ENCODE results near the gene C20orf96.
"Not testable (repeated sequence)": the region's sequence is repeated elsewhere in the genome, so short reads cannot be mapped to it uniquely, and the experiment has no call there.

C20orf96 gene

DNA sequence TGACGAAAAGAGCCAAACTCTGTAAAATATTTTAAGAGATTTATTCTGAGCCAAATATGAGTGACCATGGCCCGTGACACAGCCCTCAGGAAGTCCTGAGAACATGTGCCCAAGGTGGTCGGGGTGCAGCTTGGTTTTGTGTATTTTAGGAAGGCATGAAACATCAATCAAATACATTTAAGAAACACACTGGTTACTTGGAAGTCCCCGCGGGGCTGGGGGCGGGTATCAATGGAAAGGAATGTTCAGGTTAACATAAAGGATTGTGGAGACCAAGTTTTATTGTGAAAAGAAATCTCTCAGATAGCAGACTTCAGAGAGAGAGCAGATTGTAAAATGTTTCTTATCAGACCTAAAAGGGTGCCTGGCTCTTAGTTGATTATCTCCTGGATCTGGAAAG lies 37.1 kb downstream of the C20orf96 start:
- H2BK5ac ChIP-seq (ENCODE audit: low read depth, low read length, poor library complexity); H2AFZ ChIP-seq (ENCODE audit: insufficient read depth, low read length, poor library complexity); H3K4ac ChIP-seq (ENCODE audit: low read depth, low read length); H2BK12ac ChIP-seq (ENCODE audit: low read length); H3K27ac ChIP-seq (ENCODE audit: low read depth, low read length); H4K12ac ChIP-seq (ENCODE audit: low read depth, low read length); H4K91ac ChIP-seq (ENCODE audit: low read depth, low read length); H3K18ac ChIP-seq (ENCODE audit: low read length); H2BK120ac ChIP-seq (ENCODE audit: insufficient read depth, low read length, poor library complexity); H3K79me2 ChIP-seq (ENCODE audit: control insufficient read depth, insufficient read depth, low read length, poor library complexity); H3K23ac ChIP-seq (ENCODE audit: low read length); H3K79me1 ChIP-seq (ENCODE audit: low read length); H4K8ac ChIP-seq (ENCODE audit: low read depth, low read length); H3K14ac ChIP-seq (ENCODE audit: low read length); H3K9ac ChIP-seq (ENCODE audit: low read length); H2AK5ac ChIP-seq (ENCODE audit: low read length); DNase-seq; H3K36me3 ChIP-seq (ENCODE audit: control insufficient read depth in 1 of 2, insufficient read depth in 2 of 2, low read length in 2 of 2); H3K27me3 ChIP-seq (ENCODE audit: insufficient read depth, low read length); H3K4me1 ChIP-seq (ENCODE audit: control insufficient read depth in 1 of 2, insufficient read depth in 2 of 2, low read length in 2 of 2); H3K9me3 ChIP-seq (ENCODE audit: insufficient read depth, low read depth, low read length); H3K4me2 ChIP-seq (ENCODE audit: low read length); H3K4me3 ChIP-seq (ENCODE audit: low read depth, low read length): not testable (repeated sequence)
- no CpG with 5 or more reads among the region's 6 CpGs for WGBS (ENCODE audit: extremely low coverage, insufficient coverage, insufficient read length)

DNA sequence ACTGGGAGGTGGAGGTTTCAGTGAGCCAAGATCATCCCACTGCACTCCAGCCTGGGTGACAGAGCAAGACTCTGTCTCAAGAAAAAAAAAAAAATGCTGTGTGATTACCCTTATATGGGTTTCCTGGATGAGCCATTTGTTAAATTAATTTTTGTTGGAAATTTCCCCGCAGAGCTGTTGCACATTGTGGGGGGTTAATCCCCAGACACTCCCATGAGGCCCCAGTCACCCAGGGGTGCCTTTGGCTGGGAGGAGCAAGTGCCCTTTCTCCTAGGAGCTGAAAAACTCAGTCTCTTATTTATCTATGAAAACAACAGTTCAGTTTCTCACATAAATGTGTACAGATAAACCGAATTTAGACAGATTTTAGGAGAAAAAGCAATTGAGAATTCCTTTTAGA lies 37.7 kb downstream of the C20orf96 start:
- H3K9ac ChIP-seq (ENCODE audit: low read length), result no peak overlapping the region
- WGBS (ENCODE audit: extremely low coverage, insufficient coverage, insufficient read length), result no CpG with 5 or more reads among the region's 2 CpGs

DNA sequence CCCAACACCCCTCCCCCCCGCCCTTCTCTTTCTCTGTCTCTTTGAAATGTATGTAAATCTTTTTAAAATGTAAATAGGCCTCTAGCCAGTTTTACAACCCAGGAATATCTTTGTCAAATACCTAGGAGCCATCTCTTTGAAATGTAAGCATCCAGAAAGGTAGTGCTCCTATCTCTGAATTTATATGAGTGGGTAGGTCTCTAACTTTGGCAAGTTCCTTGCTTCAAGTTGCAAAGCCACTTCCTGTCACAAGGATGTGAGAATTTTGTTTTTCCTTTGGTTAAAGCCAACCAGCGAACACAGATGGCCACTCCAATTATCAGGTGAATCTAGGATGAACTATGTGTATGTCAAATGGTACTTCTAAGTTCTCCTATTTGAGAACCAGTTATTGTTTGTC lies 39.2 kb downstream of the C20orf96 start:
- Histone ChIP-seq H3K36me3 (ENCODE audit: control insufficient read depth in 1 of 2, insufficient read depth in 2 of 2, low read length in 2 of 2) (no peaks in the 10 kb centered on the region), H3K23ac (ENCODE audit: low read length) (no peak overlapping the region), H4K12ac (ENCODE audit: low read depth, low read length) (no peak overlapping the region), H4K91ac (ENCODE audit: low read depth, low read length) (no peak overlapping the region), H3K27me3 (ENCODE audit: insufficient read depth, low read length) (peaks cover 3% of the 10 kb centered on the region), H4K8ac (ENCODE audit: low read depth, low read length) (no peak overlapping the region), H3K4me2 (ENCODE audit: low read length) (no peak overlapping the region), H2BK5ac (ENCODE audit: low read depth, low read length, poor library complexity) (no peak overlapping the region), H3K27ac (ENCODE audit: low read depth, low read length) (no peak overlapping the region), H3K79me1 (ENCODE audit: low read length) (no peaks in the 10 kb centered on the region), H2BK12ac (ENCODE audit: low read length) (no peak overlapping the region), H2BK120ac (ENCODE audit: insufficient read depth, low read length, poor library complexity) (no peak overlapping the region), H2AK5ac (ENCODE audit: low read length) (no peak overlapping the region), H3K4me1 (ENCODE audit: control insufficient read depth in 1 of 2, insufficient read depth in 2 of 2, low read length in 2 of 2) (no peaks in the 10 kb centered on the region), H3K18ac (ENCODE audit: low read length) (no peak overlapping the region), H3K9me3 (ENCODE audit: insufficient read depth, low read depth, low read length) (no peaks in the 10 kb centered on the region), H2AFZ (ENCODE audit: insufficient read depth, low read length, poor library complexity) (no peak overlapping the region), H3K4ac (ENCODE audit: low read depth, low read length) (no peak overlapping the region), H3K79me2 (ENCODE audit: control insufficient read depth, insufficient read depth, low read length, poor library complexity) (no peaks in the 10 kb centered on the region), H3K14ac (ENCODE audit: low read length) (no peak overlapping the region), H3K9ac (ENCODE audit: low read length) (no peak overlapping the region), H3K4me3 (ENCODE audit: low read depth, low read length) (no peak overlapping the region)
- WGBS (ENCODE audit: extremely low coverage, insufficient coverage, insufficient read length), result no CpG with 5 or more reads among the region's 2 CpGs
- DNase-seq, result no peak

More for the DNA sequence above, 37.7 kb downstream of the C20orf96 start:
- Histone ChIP-seq H3K27me3 (ENCODE audit: insufficient read depth, low read length) (peaks cover 3% of the 10 kb centered on the region), H3K18ac (ENCODE audit: low read length) (no peak overlapping the region), H3K79me1 (ENCODE audit: low read length) (no peaks in the 10 kb centered on the region), H2AFZ (ENCODE audit: insufficient read depth, low read length, poor library complexity) (no peak overlapping the region), H3K4me2 (ENCODE audit: low read length) (no peak overlapping the region), H3K4me1 (ENCODE audit: control insufficient read depth in 1 of 2, insufficient read depth in 2 of 2, low read length in 2 of 2) (no peaks in the 10 kb centered on the region), H3K27ac (ENCODE audit: low read depth, low read length) (no peak overlapping the region), H3K23ac (ENCODE audit: low read length) (no peak overlapping the region), H3K14ac (ENCODE audit: low read length) (no peak overlapping the region), H3K4me3 (ENCODE audit: low read depth, low read length) (no peak overlapping the region), H4K8ac (ENCODE audit: low read depth, low read length) (no peak overlapping the region), H3K4ac (ENCODE audit: low read depth, low read length) (no peak overlapping the region), H3K9me3 (ENCODE audit: insufficient read depth, low read depth, low read length) (no peaks in the 10 kb centered on the region), H4K12ac (ENCODE audit: low read depth, low read length) (no peak overlapping the region), H2BK120ac (ENCODE audit: insufficient read depth, low read length, poor library complexity) (no peak overlapping the region), H3K36me3 (ENCODE audit: control insufficient read depth in 1 of 2, insufficient read depth in 2 of 2, low read length in 2 of 2) (no peaks in the 10 kb centered on the region), H3K79me2 (ENCODE audit: control insufficient read depth, insufficient read depth, low read length, poor library complexity) (no peaks in the 10 kb centered on the region), H2AK5ac (ENCODE audit: low read length) (no peak overlapping the region), H4K91ac (ENCODE audit: low read depth, low read length) (no peak overlapping the region), H2BK5ac (ENCODE audit: low read depth, low read length, poor library complexity) (no peak overlapping the region), H2BK12ac (ENCODE audit: low read length) (no peak overlapping the region)
- DNase-seq, result no peak

DNA sequence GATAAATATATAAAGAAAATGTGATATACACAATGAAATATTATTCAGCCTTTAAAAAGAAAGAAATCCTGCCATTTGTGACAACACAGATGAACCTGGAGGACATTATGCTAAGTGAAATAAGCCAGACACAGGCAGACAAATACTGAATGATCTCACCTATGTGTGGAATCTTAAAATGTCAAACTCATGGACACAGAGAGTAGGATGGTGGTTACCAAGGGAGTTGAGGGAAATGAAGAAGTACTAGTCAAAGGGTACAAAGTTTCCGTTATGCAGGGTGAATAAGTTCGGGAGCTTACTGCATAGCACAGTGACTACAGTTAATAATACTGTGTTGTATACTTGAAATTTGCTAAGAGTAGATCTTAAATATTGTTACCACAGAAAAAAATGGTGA lies 47.6 kb downstream of the C20orf96 start:
- Histone ChIP-seq H3K27me3 (ENCODE audit: insufficient read depth, low read length) (no peaks in the 10 kb centered on the region), H3K79me1 (ENCODE audit: low read length) (no peaks in the 10 kb centered on the region), H3K4ac (ENCODE audit: low read depth, low read length) (no peak overlapping the region), H3K36me3 (ENCODE audit: control insufficient read depth in 1 of 2, insufficient read depth in 2 of 2, low read length in 2 of 2) (no peaks in the 10 kb centered on the region), H2AK5ac (ENCODE audit: low read length) (no peak overlapping the region), H2BK120ac (ENCODE audit: insufficient read depth, low read length, poor library complexity) (no peak overlapping the region), H3K79me2 (ENCODE audit: control insufficient read depth, insufficient read depth, low read length, poor library complexity) (no peaks in the 10 kb centered on the region), H2BK12ac (ENCODE audit: low read length) (no peak overlapping the region), H2AFZ (ENCODE audit: insufficient read depth, low read length, poor library complexity) (no peak overlapping the region), H3K4me3 (ENCODE audit: low read depth, low read length) (no peak overlapping the region), H3K23ac (ENCODE audit: low read length) (no peak overlapping the region), H3K14ac (ENCODE audit: low read length) (no peak overlapping the region), H3K27ac (ENCODE audit: low read depth, low read length) (no peak overlapping the region), H3K18ac (ENCODE audit: low read length) (no peak overlapping the region), H2BK5ac (ENCODE audit: low read depth, low read length, poor library complexity) (no peak overlapping the region), H3K4me1 (ENCODE audit: control insufficient read depth in 1 of 2, insufficient read depth in 2 of 2, low read length in 2 of 2) (no peaks in the 10 kb centered on the region), H4K12ac (ENCODE audit: low read depth, low read length) (no peak overlapping the region), H3K9me3 (ENCODE audit: insufficient read depth, low read depth, low read length) (no peaks in the 10 kb centered on the region), H4K91ac (ENCODE audit: low read depth, low read length) (no peak overlapping the region), H3K4me2 (ENCODE audit: low read length) (no peak overlapping the region), H4K8ac (ENCODE audit: low read depth, low read length) (no peak overlapping the region), H3K9ac (ENCODE audit: low read length) (no peak overlapping the region)
- DNase-seq, result no peak
- WGBS (ENCODE audit: extremely low coverage, insufficient coverage, insufficient read length), result no CpG with 5 or more reads among the region's 2 CpGs

Measured in trophoblast cell (in vitro differentiated cells and primary cell).